ENCODE results near the gene HYPK.

DNA sequence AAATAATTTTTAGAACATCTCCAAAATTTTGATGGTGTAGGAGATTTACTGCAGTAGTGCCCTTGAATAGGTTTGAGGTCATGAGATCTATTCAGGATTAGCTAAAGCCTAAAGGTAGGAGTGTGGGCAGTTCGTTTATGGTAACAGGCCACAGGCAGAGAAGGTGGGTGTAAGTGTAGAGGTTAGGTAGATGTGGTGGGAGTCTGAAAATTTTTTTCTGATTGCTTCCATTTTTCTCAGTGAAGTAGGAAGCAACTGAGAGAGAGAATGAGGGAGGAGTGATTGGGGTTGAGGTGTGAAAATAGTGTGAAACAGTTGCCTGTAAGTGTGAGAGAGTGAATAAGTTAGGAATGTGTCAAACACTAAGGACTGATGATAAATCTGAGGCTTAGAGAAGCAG, 21.4 kb upstream of the HYPK start:
- TF ChIP-seq, protein P1, sequence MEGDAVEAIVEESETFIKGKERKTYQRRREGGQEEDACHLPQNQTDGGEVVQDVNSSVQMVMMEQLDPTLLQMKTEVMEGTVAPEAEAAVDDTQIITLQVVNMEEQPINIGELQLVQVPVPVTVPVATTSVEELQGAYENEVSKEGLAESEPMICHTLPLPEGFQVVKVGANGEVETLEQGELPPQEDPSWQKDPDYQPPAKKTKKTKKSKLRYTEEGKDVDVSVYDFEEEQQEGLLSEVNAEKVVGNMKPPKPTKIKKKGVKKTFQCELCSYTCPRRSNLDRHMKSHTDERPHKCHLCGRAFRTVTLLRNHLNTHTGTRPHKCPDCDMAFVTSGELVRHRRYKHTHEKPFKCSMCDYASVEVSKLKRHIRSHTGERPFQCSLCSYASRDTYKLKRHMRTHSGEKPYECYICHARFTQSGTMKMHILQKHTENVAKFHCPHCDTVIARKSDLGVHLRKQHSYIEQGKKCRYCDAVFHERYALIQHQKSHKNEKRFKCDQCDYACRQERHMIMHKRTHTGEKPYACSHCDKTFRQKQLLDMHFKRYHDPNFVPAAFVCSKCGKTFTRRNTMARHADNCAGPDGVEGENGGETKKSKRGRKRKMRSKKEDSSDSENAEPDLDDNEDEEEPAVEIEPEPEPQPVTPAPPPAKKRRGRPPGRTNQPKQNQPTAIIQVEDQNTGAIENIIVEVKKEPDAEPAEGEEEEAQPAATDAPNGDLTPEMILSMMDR (IDR thresholded peaks at IDR 0.05; ENCODE audit: low read depth, low read length, poor library complexity, severe bottlenecking) = no peak
- TF ChIP-seq EZH2phosphoT487 (IDR thresholded peaks at IDR 0.05; ENCODE audit: borderline replicate concordance, low read length) = no peak
